ENCODE data around the gene NPDC1.

Gene NPDC1, protein sequence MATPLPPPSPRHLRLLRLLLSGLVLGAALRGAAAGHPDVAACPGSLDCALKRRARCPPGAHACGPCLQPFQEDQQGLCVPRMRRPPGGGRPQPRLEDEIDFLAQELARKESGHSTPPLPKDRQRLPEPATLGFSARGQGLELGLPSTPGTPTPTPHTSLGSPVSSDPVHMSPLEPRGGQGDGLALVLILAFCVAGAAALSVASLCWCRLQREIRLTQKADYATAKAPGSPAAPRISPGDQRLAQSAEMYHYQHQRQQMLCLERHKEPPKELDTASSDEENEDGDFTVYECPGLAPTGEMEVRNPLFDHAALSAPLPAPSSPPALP

DNA sequence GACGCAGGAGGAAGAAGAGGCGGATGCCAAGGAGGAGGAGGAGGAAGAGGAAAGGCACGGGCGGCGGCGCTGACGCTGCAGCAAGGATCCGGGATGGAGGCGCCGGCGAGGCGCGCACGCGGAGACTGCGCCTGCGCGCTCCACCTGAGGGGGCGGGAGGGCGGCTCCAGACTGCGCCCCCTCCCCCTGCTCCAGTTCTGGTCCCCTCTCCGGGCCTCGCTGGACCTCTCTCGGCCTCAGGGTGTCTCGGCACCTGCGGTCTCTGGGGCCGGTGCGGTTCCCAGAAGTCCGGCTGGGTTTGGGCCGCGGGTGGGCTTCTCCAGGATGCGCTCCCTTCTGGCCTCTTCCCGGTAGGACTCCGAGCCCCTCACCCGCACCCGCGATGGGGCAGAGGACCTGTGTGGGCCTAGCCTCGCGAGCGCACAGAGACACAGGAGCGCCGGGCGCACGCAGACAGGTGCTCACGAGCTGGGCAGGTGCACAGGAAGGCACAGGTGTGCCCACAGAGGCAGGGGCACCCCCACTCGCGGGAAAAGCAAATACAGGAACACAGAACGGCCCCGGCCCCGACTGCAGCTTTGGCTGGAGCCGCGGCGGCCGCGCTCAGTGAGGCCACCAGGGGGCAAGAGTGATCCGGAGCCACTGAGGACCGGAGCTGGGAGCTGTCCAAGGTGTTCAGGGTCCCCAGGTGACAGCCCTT, at the start of gene NPDC1:
NPDC1 (minus strand) TSS at position 90 of the 700 bp plus-strand sequence. CDS start 188 bp downstream, outside the sequence.
- DNase-seq (ENCODE audit: low read depth in 3 of 3), result peak; percentile 62 to 79 (median 75)

- no peak for DNase-seq (ENCODE audit: low read depth in 3 of 3)
Observed at GRCh38 chr9:137089232-137089947, 43.4 kb upstream of the NPDC1 start.

GRCh38 chr9:137088121-137088520, 42.1 kb upstream of the NPDC1 start:
- DNase-seq (ENCODE audit: low read depth in 3 of 3), result no peak

DNA sequence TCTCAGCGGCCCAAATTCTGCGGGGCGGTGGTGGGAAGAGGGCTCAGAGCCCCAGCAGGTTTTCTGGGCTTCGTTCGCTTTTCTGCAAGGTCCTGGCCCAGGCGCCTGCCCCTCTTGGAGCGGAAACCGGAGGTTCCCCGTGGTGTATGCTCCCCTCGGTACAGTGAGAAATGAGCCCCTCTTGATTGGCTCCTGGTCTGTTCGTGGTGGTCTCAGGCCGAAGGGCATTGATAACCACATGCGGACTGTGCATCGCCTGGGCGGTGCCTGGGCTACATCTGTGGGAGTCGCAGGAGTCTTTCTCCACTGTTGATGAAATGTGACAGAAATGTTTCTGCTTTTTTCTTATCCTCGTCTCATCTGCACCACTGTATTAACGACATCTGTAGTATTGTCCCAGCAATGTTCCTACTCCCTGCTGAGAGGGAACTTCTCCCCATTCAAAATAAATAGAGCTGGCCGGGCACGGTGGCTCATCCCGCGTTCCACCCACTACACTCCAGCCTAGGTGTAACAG, 41.5 kb upstream of the NPDC1 start:
- DNase-seq (ENCODE audit: low read depth in 3 of 3), result no peak

GRCh38 chr9:137086531-137087408, 40.8 kb upstream of the NPDC1 start, which contains the start of gene MAN1B1:
MAN1B1 (plus strand) TSS chr9:137086985; CDS start chr9:137087000, 15 bp downstream.
- DNase-seq (ENCODE audit: low read depth in 3 of 3), result peak; percentile 99

DNA sequence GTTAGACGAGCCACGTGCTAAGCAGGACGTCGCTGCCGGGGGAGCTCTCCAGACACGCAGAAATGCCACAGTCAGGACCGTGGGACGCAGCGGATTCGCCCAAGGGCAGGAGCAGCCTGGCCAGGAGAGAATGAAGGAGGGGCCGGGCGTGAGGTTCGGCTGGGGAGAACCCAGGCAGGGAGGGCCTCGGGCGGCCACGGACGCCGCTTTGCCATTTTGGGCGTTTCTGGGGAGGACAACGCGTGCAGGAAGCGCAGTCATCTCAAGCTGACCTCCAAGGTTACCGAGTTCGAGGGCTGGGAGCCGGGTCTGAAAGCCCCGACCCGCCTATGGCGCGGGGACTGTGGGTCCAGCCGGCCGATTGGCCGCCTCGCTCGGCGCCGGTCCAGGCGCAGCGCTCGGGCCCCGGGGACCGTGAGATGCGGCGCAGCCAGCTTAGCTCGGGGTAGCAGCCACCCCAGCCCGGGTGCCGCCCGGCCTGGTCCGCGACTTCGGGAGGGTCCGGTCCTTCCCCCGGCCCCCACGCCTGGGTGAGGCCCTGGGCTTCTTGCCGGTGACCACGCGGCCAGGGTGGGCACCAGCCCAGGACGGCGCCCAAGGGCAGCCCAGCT, 40.0 kb upstream of the NPDC1 start:
- DNase-seq (ENCODE audit: low read depth in 3 of 3), result no peak

GRCh38 chr9:137084526-137084925, 38.5 kb upstream of the NPDC1 start:
- DNase-seq (ENCODE audit: low read depth in 3 of 3), result no peak

DNA sequence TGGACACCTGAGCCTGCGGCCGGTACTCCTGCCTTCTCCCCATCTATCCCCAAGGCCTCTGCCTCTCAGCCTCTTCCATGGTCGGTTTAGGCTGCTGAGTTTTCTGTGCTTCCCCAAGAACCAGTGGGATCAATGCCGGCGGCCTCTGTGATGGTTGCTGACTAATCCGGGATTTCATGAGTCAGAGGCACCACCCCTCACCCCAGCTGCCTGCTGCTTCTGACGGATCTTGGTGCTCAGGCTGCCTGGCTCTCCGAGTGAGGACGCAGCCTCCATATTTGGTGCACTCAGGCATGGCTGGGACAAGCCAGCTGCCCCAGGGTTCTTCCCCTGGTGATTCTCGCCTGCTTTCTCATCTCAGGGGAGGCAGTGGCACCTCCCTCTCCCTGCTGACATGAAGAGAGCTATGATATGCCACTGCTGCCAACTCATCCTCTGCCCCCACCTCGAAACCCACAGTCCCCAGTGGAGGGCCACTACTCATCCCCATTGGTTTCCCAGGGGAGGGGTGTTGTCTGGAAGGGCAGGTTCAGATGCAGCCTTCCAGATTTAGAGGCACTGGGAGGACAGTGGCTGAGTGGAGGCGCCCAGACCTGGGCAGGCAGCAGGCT, 37.5 kb upstream of the NPDC1 start:
- DNase-seq (ENCODE audit: low read depth in 3 of 3), result peak in 1 of 3 donors; percentile 27

DNA sequence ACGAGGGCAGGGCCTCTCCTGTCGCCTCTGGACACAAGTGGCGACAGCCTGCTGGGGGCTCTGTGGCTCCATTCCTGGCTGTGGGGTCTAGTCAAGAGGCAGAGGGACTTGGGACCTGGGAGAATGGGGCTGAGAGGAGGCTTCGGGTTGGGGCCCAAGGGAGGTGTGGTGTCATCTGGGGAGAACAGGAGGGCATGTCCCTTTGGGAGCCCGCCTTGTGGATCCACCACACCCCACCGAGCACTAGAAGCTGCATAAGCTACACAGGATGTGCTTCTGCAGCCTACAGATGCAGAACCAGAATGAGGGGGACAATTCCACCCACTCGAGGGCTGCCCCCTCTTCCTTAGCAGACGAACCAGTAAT, 36.9 kb upstream of the NPDC1 start:
- DNase-seq (ENCODE audit: low read depth in 3 of 3), result no peak

GRCh38 chr9:137082222-137082924, 36.4 kb upstream of the NPDC1 start:
- no peak for DNase-seq (ENCODE audit: low read depth in 3 of 3)

GRCh38 chr9:137080260-137081122, 34.5 kb upstream of the NPDC1 start:
- DNase-seq (ENCODE audit: low read depth in 3 of 3), result no peak

- DNase-seq (ENCODE audit: low read depth in 3 of 3), result no peak
Observed at GRCh38 chr9:137079401-137079787, 33.4 kb upstream of the NPDC1 start.

- no peak for DNase-seq (ENCODE audit: low read depth in 3 of 3)
Observed at GRCh38 chr9:137078701-137079400, 32.9 kb upstream of the NPDC1 start.

- DNase-seq (ENCODE audit: low read depth in 3 of 3), result no peak
Observed at GRCh38 chr9:137077758-137078693, 32.0 kb upstream of the NPDC1 start.

DNA sequence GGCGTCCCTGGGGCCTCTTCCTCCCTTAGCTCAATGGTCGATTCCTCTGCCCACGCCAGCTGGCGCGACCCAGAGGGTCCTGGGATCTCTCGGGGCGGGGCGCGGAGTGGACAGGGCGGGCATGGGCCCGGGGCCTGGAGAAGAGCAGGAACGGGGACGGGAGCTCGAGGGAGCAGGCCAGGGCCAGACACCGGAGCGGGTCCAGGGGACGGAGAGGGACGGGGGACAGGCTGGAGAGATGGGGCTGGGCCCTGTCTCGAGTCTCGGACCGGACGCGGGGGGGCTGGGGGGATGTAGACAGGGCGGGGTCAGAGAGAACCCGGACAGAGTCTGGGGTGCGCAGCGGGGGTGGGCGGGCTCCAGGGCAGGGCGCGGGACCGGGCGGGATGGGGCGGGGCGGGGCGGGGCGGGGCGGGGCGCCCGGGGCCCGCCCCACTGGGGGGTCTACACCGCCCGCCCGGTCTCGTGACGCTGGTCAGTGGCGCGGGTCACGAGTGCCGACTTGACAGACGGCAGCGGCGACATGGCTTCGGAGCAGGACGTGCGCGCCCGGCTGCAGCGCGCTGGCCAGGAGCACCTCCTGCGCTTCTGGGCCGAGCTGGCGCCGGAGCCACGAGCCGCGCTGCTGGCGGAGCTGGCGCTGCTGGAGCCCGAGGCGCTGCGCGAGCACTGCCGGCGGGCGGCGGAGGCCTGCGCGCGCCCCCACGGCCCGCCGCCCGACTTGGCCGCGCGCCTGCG, 31.2 kb upstream of the NPDC1 start, which contains the start of gene UAP1L1:
UAP1L1 (plus strand) TSS at position 508 of the 738 bp plus-strand sequence; CDS start at position 524, 16 bp downstream.
- DNase-seq (ENCODE audit: low read depth in 3 of 3), result no peak

DNA sequence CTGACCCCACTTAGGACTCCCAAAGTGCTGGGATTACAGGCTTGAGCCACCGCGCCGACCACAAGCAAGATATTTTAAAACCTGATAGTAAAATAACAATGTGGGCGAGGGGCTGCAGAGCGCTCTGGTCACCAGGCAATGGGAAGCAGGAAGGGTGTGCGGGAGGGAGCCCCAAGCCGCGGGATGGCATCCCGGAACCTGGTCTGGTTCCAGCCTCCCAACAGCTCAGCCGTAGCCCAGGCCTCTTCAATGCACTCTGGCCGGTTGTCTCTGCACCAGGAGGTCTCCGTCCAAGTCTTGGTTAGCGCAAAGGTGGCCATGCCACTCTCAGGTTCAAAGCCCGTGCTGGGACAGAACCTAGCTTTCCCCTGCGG, 30.6 kb upstream of the NPDC1 start:
- DNase-seq (ENCODE audit: low read depth in 3 of 3), result no peak
